ENCODE data around the gene MYO3B.
"Not testable (repeated sequence)": the region's sequence is repeated elsewhere in the genome, so short reads cannot be mapped to it uniquely, and the experiment has no call there.

- not testable (repeated sequence) for TF ChIP-seq POLR2A, POLR2AphosphoS5 (IDR thresholded peaks at IDR 0.05; ENCODE audit: low read depth, low read length)
Observed at GRCh38 chr2:170213281-170213625, 35.3 kb downstream of the MYO3B start.

All from GM12891 (cell line).